Epithelial cell of proximal tubule (primary cell): ENCODE results near the gene SLC35G3. TPM values are rescaled to one million over a fixed set of nuclear protein-coding genes. Genes with fewer than 3 reads are reported as not detected.
"Not testable (repeated sequence)": the region's sequence is repeated elsewhere in the genome, so short reads cannot be mapped to it uniquely, and the experiment has no call there.

ENCODE experiments used
- DNase-seq: peaks from one replicate; pipeline ENCODE4 v3.0.0-alpha.2; 2011; ENCODE audit warnings: low read depth
- H3K4me3 ChIP-seq: 2 replicates; pipeline ENCODE4 v1.5.1; 2011; ENCODE audit warnings: low read depth, mild to moderate bottlenecking, low read length
- CTCF ChIP-seq: conservative IDR thresholded peaks from 2 replicates; pipeline ENCODE4 v1.5.1; 2012; ENCODE audit warnings: low read depth, mild to moderate bottlenecking, low read length
- total RNA-seq: library from RNA; depleted of rRNA; stranded (reverse); fragments of >200 nt; gene quantifications from 2 replicates; pipeline ENCODE4 v1.2.3, GENCODE V29; 2015

SLC35G3 gene
- total RNA-seq, 1 donor from 2014 or later: not detected

- TF ChIP-seq CTCF: no peak
- no peak for DNase-seq
- H3K4me3 ChIP-seq: no peak overlapping the region
These were observed 38.9 kb downstream of the SLC35G3 start for GRCh38 chr17:35155246-35155645.

GRCh38 chr17:35154196-35155165 is 39.7 kb downstream of the SLC35G3 start:
- no peak overlapping the region for H3K4me3 ChIP-seq
- no peak for DNase-seq
- no peak for TF ChIP-seq CTCF

- TF ChIP-seq CTCF: no peak
- DNase-seq: no peak
- H3K4me3 ChIP-seq: no peak overlapping the region
These were observed 41.6 kb downstream of the SLC35G3 start for GRCh38 chr17:35152421-35153140.

- H3K4me3 ChIP-seq, DNase-seq: not testable (repeated sequence)
These were observed 43.1 kb downstream of the SLC35G3 start for GRCh38 chr17:35151080-35151479.

GRCh38 chr17:35149941-35150340 is 44.3 kb downstream of the SLC35G3 start:
- DNase-seq: no peak
- no peak overlapping the region for H3K4me3 ChIP-seq
- TF ChIP-seq CTCF: no peak

- no peak for TF ChIP-seq CTCF
- H3K4me3 ChIP-seq: no peak overlapping the region
- DNase-seq: no peak
These were observed 46.0 kb downstream of the SLC35G3 start for GRCh38 chr17:35148144-35148543.

- H3K4me3 ChIP-seq: no peak within 1 kb of the TSS
- DNase-seq: no peak
These were observed 46.8 kb downstream of the SLC35G3 start, which contains the start of gene UNC45B for GRCh38 chr17:35147375-35147905. TSS of gene UNC45B (plus strand) at chr17:35147817. CDS start at chr17:35148264, 447 bp downstream.

More at GRCh38 chr17:35147375-35147905, 46.8 kb downstream of the SLC35G3 start, which contains the start of gene UNC45B:
- no peak for TF ChIP-seq CTCF
